ENCODE data around the gene SYT17. TPM values are rescaled to one million over a fixed set of nuclear protein-coding genes. Genes with fewer than 3 reads are reported as not detected.

SYT17 gene
- total RNA-seq, 1 experiment from 2014 or later = 10.3 TPM

- Histone ChIP-seq H3K27ac (ENCODE audit: low read depth, low read length) (peak overlapping the region; percentile 80), H2AFZ (ENCODE audit: low read depth, low read length, poor library complexity, severe bottlenecking) (no peak overlapping the region), H3K9me3 (ENCODE audit: control insufficient read depth in 1 of 2, insufficient read depth in 1 of 2, low read depth in 1 of 2, low read length in 2 of 2) (no peaks in the 10 kb centered on the region), H3K4me3 (replicated peaks in 1 of 2; ENCODE audit: low read depth in 1 of 2, low read length in 2 of 2) (no peak overlapping the region), H3K9me2 (ENCODE audit: insufficient read depth) (no peaks in the 10 kb centered on the region), H3K4me1 (ENCODE audit: control insufficient read depth in 1 of 2, insufficient read depth in 2 of 2, low read length in 2 of 2) (peaks cover 62 to 72% of the 10 kb centered on the region in 2 experiments), H4K20me1 (ENCODE audit: insufficient read depth) (no peaks in the 10 kb centered on the region), H3K79me2 (ENCODE audit: insufficient read depth, low read length) (no peaks in the 10 kb centered on the region), H3K4me2 (ENCODE audit: low read length) (peak overlapping the region; percentile 78; the same call in 1 of the 2 replicates), H3K27me3 (ENCODE audit: insufficient read depth, low read length) (no peaks in the 10 kb centered on the region), H3K36me3 (ENCODE audit: control insufficient read depth in 1 of 2, insufficient read depth in 2 of 2, low read length in 2 of 2) (no peaks in the 10 kb centered on the region), H3K9ac (ENCODE audit: low read length) (no peak overlapping the region)
- POLR2A ChIA-PET = no interaction called here
- intact Hi-C loops (cut with micrococcal nuclease) = no loop called here
- BruUV-seq (replicated peaks) = no TSS peak
- CTCF ChIA-PET = interaction anchor here (2.0 kb wide), 1 partner anchor 48 kb away, joined by 4 read pairs; no protein-coding TSS in a partner anchor
- ATAC-seq = no peak
- RAD21 ChIA-PET (ENCODE audit: low non-redundant PET in 1 of 2, low total read pairs in 2 of 2, uncharacterized antibody in 2 of 2, unreplicated experiment in 2 of 2) = no interaction called here
- DNase-seq (ENCODE audit: low read depth, low spot score) = no peak
- no peak for TF ChIP-seq SRF (IDR thresholded peaks at IDR 0.05; ENCODE audit: low read depth)
- no peak for TF ChIP-seq RAD21 (IDR thresholded peaks at IDR 0.05; ENCODE audit: low read depth)
- no peak for TF ChIP-seq SIN3A (IDR thresholded peaks at IDR 0.05; ENCODE audit: low read depth)
- TF ChIP-seq EZH2 (IDR thresholded peaks at IDR 0.05) = no peak
- TF ChIP-seq YY1 (IDR thresholded peaks at IDR 0.05; ENCODE audit: extremely low read depth, insufficient replicate concordance, low read depth, low read length) = no peak
- TF ChIP-seq EZH2phosphoT487 (IDR thresholded peaks at IDR 0.05; ENCODE audit: borderline replicate concordance) = no peak
- TF ChIP-seq ZFX (IDR thresholded peaks at IDR 0.05) = no peak
- no peak for TF ChIP-seq ATF3 (IDR thresholded peaks at IDR 0.05)
- TF ChIP-seq POLR2A (IDR thresholded peaks at IDR 0.05; ENCODE audit: borderline replicate concordance, extremely low read depth, insufficient read depth, insufficient read length) = no peak
- no peak for TF ChIP-seq CEBPB (IDR thresholded peaks at IDR 0.05; ENCODE audit: low read depth)
- no peak for TF ChIP-seq POLR2AphosphoS5 (IDR thresholded peaks at IDR 0.05; ENCODE audit: low read depth, low read length)
- TF ChIP-seq MAX (IDR thresholded peaks at IDR 0.05) = no peak
- TF ChIP-seq ZBTB33 (IDR thresholded peaks at IDR 0.05; ENCODE audit: extremely low read depth, insufficient replicate concordance, low read length) = no peak
- no peak for TF ChIP-seq EGR1 (IDR thresholded peaks at IDR 0.05; ENCODE audit: low read depth)
- TF ChIP-seq CBX3 (IDR thresholded peaks at IDR 0.05; ENCODE audit: low read depth) = no peak
- TF ChIP-seq ZNF274 (IDR thresholded peaks at IDR 0.05; ENCODE audit: low read depth, low read length) = no peak
Observed at GRCh38 chr16:19132255-19132654, 35.8 kb upstream of the SYT17 start.
